ENCODE measurements around the gene COA6. TPM values are rescaled to one million over a fixed set of nuclear protein-coding genes. Genes with fewer than 3 reads are reported as not detected.

Gene COA6
- total and polyA plus RNA-seq, 2 experiments from 2014 or later, result 67.8 to 82.9 TPM

DNA sequence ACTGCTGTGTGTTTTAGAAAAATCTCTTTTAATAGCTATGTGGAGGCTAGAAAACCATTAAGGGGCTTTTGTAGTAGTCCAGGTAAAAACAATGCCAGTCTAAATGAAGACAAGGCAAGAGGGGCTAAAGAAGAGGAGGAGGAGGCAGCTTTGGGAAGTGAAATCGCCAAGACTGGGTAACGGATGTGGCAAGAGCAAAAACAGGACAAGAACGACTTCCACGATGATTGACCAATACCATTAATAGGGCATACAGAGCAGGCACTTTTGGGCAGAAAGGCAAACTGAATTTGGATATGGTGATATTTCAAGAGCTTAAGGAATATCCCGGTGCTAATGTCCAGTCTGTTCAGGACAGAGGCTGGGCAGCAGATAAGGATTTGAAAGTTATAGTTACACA, 22.0 kb downstream of the COA6 start:
- no peak overlapping the region for H3K4me3 ChIP-seq
- H3K27me3 ChIP-seq, result no peaks in the 10 kb centered on the region
- H4K20me1 ChIP-seq (ENCODE audit: insufficient read depth, poor library complexity, severe bottlenecking), result no peaks in the 10 kb centered on the region
- no peaks in the 10 kb centered on the region for H3K79me2 ChIP-seq
- no peaks in the 10 kb centered on the region for H3K9me3 ChIP-seq (ENCODE audit: low read depth)
- H3K4me1 ChIP-seq (ENCODE audit: insufficient read depth), result no peaks in the 10 kb centered on the region
- DNase-seq (ENCODE audit: low spot score), result no peak
- 97% methylated on average over 5 of the region's 5 CpGs for WGBS (ENCODE audit: low lambda C conversion rate, missing lambda C conversion rate)
- H3K4me2 ChIP-seq, result no peak overlapping the region
- H2AFZ ChIP-seq, result no peak overlapping the region
- H3K36me3 ChIP-seq (replicated peaks; ENCODE audit: insufficient read depth, low read depth), result no peaks in the 10 kb centered on the region
- H3K27ac ChIP-seq, result no peak overlapping the region
- H3K9me2 ChIP-seq (replicated peaks; ENCODE audit: insufficient read depth), result no peaks in the 10 kb centered on the region
- TF ChIP-seq EZH2 (IDR thresholded peaks at IDR 0.05; ENCODE audit: borderline replicate concordance) (no peak), CTCF (IDR thresholded peaks at IDR 0.05; ENCODE audit: poor library complexity) (no peak), EZH2phosphoT487 (IDR thresholded peaks at IDR 0.05; ENCODE audit: low read depth, severe bottlenecking, unreplicated experiment) (no peak)

- TF ChIP-seq CTCF (IDR thresholded peaks at IDR 0.05; ENCODE audit: poor library complexity) (no peak), EZH2phosphoT487 (IDR thresholded peaks at IDR 0.05; ENCODE audit: low read depth, severe bottlenecking, unreplicated experiment) (no peak), EZH2 (IDR thresholded peaks at IDR 0.05; ENCODE audit: borderline replicate concordance) (no peak)
- no peaks in the 10 kb centered on the region for H3K79me2 ChIP-seq
Measured at GRCh38 chr1:234396092-234396491, 22.8 kb downstream of the COA6 start.

DNA sequence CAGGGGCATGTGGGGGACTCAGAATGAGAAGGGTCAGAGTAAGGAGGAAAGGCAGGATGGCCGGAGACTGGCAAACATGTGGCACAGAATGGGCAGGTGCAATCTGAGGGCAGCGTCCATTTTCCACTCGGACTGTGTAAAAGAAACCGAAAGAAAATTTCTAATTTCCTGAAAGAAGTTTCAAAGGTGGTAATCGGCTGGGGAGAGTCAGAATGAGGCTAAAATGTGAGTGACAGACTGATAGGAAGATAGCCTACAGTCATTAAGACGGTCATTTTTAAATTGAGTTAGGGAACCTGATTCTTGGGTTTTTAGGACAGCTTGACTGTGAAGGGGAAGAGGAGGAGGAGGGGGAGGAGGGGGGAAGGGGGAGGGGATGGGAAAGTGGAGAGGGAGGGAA, 23.6 kb downstream of the COA6 start:
- Histone ChIP-seq H3K27me3 (no peaks in the 10 kb centered on the region), H2AFZ (no peak overlapping the region), H3K9me2 (replicated peaks; ENCODE audit: insufficient read depth) (no peaks in the 10 kb centered on the region), H3K4me3 (no peak overlapping the region), H3K4me1 (ENCODE audit: insufficient read depth) (no peaks in the 10 kb centered on the region), H3K36me3 (replicated peaks; ENCODE audit: insufficient read depth, low read depth) (no peaks in the 10 kb centered on the region), H4K20me1 (ENCODE audit: insufficient read depth, poor library complexity, severe bottlenecking) (no peaks in the 10 kb centered on the region), H3K4me2 (no peak overlapping the region), H3K79me2 (no peaks in the 10 kb centered on the region), H3K9me3 (ENCODE audit: low read depth) (no peaks in the 10 kb centered on the region), H3K27ac (no peak overlapping the region)
- 98% methylated on average over 6 of the region's 6 CpGs for WGBS (ENCODE audit: low lambda C conversion rate, missing lambda C conversion rate)
- TF ChIP-seq CTCF (IDR thresholded peaks at IDR 0.05; ENCODE audit: poor library complexity) (no peak), EZH2 (IDR thresholded peaks at IDR 0.05; ENCODE audit: borderline replicate concordance) (no peak), EZH2phosphoT487 (IDR thresholded peaks at IDR 0.05; ENCODE audit: low read depth, severe bottlenecking, unreplicated experiment) (no peak)
- no peak for DNase-seq (ENCODE audit: low spot score)

More at GRCh38 chr1:234396092-234396491, 22.8 kb downstream of the COA6 start:
- Histone ChIP-seq H3K27ac (no peak overlapping the region), H3K4me1 (ENCODE audit: insufficient read depth) (no peaks in the 10 kb centered on the region), H3K9me2 (replicated peaks; ENCODE audit: insufficient read depth) (no peaks in the 10 kb centered on the region), H3K4me3 (no peak overlapping the region), H3K36me3 (replicated peaks; ENCODE audit: insufficient read depth, low read depth) (no peaks in the 10 kb centered on the region), H3K4me2 (no peak overlapping the region), H3K9me3 (ENCODE audit: low read depth) (no peaks in the 10 kb centered on the region), H4K20me1 (ENCODE audit: insufficient read depth, poor library complexity, severe bottlenecking) (no peaks in the 10 kb centered on the region), H2AFZ (no peak overlapping the region), H3K27me3 (no peaks in the 10 kb centered on the region)
- 95% methylated on average over 8 of the region's 8 CpGs for WGBS (ENCODE audit: low lambda C conversion rate, missing lambda C conversion rate)
- DNase-seq (ENCODE audit: low spot score), result no peak

DNA sequence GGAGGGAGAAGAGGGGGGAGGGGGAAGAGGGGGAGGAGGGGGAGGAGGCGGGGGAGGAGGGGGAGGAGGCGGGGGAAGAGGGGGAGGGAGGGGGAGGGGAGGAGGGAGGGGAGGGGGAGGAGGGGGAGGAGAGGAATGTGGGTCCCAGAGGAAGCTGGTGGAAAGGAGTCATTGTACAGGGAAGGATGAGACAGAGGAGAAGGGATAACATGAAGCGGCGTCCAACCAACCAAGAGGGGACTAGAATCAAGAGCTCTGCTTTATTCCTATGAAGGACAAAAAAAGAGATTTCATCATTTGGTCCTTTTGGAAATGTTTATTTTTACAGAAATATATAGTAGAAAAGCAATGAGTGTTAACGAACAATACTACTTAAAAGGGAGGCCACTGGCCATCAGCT, 24.5 kb downstream of the COA6 start:
- H3K79me2 ChIP-seq, result no peaks in the 10 kb centered on the region

More for the DNA sequence above, 24.5 kb downstream of the COA6 start:
- no peaks in the 10 kb centered on the region for H3K4me1 ChIP-seq (ENCODE audit: insufficient read depth)
- H3K36me3 ChIP-seq (replicated peaks; ENCODE audit: insufficient read depth, low read depth), result no peaks in the 10 kb centered on the region
- H3K4me2 ChIP-seq, result no peak overlapping the region
- no peak overlapping the region for H3K27ac ChIP-seq
- no peaks in the 10 kb centered on the region for H3K9me3 ChIP-seq (ENCODE audit: low read depth)
- DNase-seq (ENCODE audit: low spot score), result no peak
- WGBS (ENCODE audit: low lambda C conversion rate, missing lambda C conversion rate), result 67% methylated on average over 3 of the region's 5 CpGs
- no peaks in the 10 kb centered on the region for H3K9me2 ChIP-seq (replicated peaks; ENCODE audit: insufficient read depth)
- H2AFZ ChIP-seq, result no peak overlapping the region
- TF ChIP-seq CTCF (IDR thresholded peaks at IDR 0.05; ENCODE audit: poor library complexity) (no peak), EZH2phosphoT487 (IDR thresholded peaks at IDR 0.05; ENCODE audit: low read depth, severe bottlenecking, unreplicated experiment) (no peak), EZH2 (IDR thresholded peaks at IDR 0.05; ENCODE audit: borderline replicate concordance) (no peak)
- H3K4me3 ChIP-seq, result no peak overlapping the region
- H3K27me3 ChIP-seq, result no peaks in the 10 kb centered on the region
- H4K20me1 ChIP-seq (ENCODE audit: insufficient read depth, poor library complexity, severe bottlenecking), result no peaks in the 10 kb centered on the region

Data from hepatocyte (in vitro differentiated cells).